ENCODE results near the gene TMED9.

TMED9 gene

GRCh38 chr5:177595991-177596774, 4.2 kb downstream of the TMED9 start:
- ATAC-seq (no peak), DNase-seq (no peak)
- H3K4me3 Mint-ChIP-seq = no peak overlapping the region
- peaks cover 47% of the 10 kb centered on the region for H3K4me1 Mint-ChIP-seq
- H3K27ac Mint-ChIP-seq = no peak overlapping the region
- peaks cover 40% of the 10 kb centered on the region for H3K36me3 Mint-ChIP-seq (ENCODE audit: low read depth)
- H3K9me3 Mint-ChIP-seq = no peaks in the 10 kb centered on the region
- H3K27me3 Mint-ChIP-seq = peaks cover 3% of the 10 kb centered on the region

GRCh38 chr5:177596775-177597238, 4.8 kb downstream of the TMED9 start:
- Mint-ChIP-seq H3K4me3 (no peak overlapping the region), H3K36me3 (ENCODE audit: low read depth) (peaks cover 40% of the 10 kb centered on the region), H3K27me3 (no peaks in the 10 kb centered on the region), H3K9me3 (no peaks in the 10 kb centered on the region), H3K27ac (no peak overlapping the region), H3K4me1 (peaks cover 45% of the 10 kb centered on the region)
- ATAC-seq (no peak), DNase-seq (no peak)

GRCh38 chr5:177598477-177598876, 6.5 kb downstream of the TMED9 start:
- DNase-seq = no peak
- H3K27me3 Mint-ChIP-seq = no peaks in the 10 kb centered on the region
- peaks cover 32% of the 10 kb centered on the region for H3K36me3 Mint-ChIP-seq (ENCODE audit: low read depth)
- H3K27ac Mint-ChIP-seq = no peak overlapping the region
- peaks cover 39% of the 10 kb centered on the region for H3K4me1 Mint-ChIP-seq
- H3K4me3 Mint-ChIP-seq = peak overlapping the region; percentile 98
- ATAC-seq = no peak
- no peaks in the 10 kb centered on the region for H3K9me3 Mint-ChIP-seq

GRCh38 chr5:177599731-177600507, 7.9 kb downstream of the TMED9 start, which contains the start of gene B4GALT7:
Gene B4GALT7 (plus strand): TSS chr5:177600132. CDS start chr5:177600211, 79 bp downstream.
- DNase-seq (peak; percentile 92), ATAC-seq (peak; percentile 87)
- Mint-ChIP-seq H3K27ac (peak within 1 kb of the TSS; percentile 95), H3K27me3 (no peaks in the 10 kb centered on the region), H3K4me1 (peaks cover 35% of the 10 kb centered on the region), H3K36me3 (ENCODE audit: low read depth) (peaks cover 20% of the 10 kb centered on the region), H3K9me3 (no peaks in the 10 kb centered on the region), H3K4me3 (peak within 1 kb of the TSS; percentile 98)

GRCh38 chr5:177600508-177601018, 8.6 kb downstream of the TMED9 start:
- peak overlapping the region; percentile 95 for H3K27ac Mint-ChIP-seq
- no peaks in the 10 kb centered on the region for H3K27me3 Mint-ChIP-seq
- DNase-seq (no peak), ATAC-seq (no peak)
- H3K4me1 Mint-ChIP-seq = peaks cover 35% of the 10 kb centered on the region
- peaks cover 18% of the 10 kb centered on the region for H3K36me3 Mint-ChIP-seq (ENCODE audit: low read depth)
- no peaks in the 10 kb centered on the region for H3K9me3 Mint-ChIP-seq
- H3K4me3 Mint-ChIP-seq = peak overlapping the region; percentile 98

DNA sequence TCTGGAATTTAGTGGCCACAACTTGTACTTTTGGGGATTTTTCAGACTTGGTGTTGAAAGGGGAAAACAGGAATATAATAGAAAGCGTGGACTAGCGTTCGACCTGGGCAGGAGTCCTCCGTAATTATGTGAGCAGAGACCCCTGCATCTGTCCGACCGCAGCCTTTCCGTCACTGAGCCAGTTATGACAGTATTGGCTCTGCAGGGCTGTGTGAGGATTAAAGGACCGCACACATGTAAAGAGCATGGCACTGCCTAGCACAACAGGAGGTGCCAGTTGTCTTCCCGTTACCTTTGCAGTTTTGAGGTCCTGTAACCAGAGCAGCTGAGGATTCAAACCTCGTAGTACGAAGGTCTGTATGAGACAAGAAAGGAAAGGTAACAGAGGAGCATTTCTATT, 9.1 kb downstream of the TMED9 start:
- Mint-ChIP-seq H3K4me1 (peaks cover 35% of the 10 kb centered on the region), H3K9me3 (no peaks in the 10 kb centered on the region), H3K4me3 (peak overlapping the region; percentile 98), H3K27me3 (no peaks in the 10 kb centered on the region), H3K27ac (peak overlapping the region; percentile 95), H3K36me3 (ENCODE audit: low read depth) (peaks cover 13% of the 10 kb centered on the region)
- ATAC-seq = no peak
- no peak for DNase-seq

- H3K27me3 Mint-ChIP-seq = no peaks in the 10 kb centered on the region
- H3K9me3 Mint-ChIP-seq = no peaks in the 10 kb centered on the region
- DNase-seq (no peak), ATAC-seq (no peak)
- peak overlapping the region; percentile 15 for H3K27ac Mint-ChIP-seq
- H3K4me1 Mint-ChIP-seq = peaks cover 32% of the 10 kb centered on the region
- H3K36me3 Mint-ChIP-seq (ENCODE audit: low read depth) = peaks cover 7% of the 10 kb centered on the region
- peak overlapping the region; percentile 98 for H3K4me3 Mint-ChIP-seq
Observed at GRCh38 chr5:177601577-177602457, 9.8 kb downstream of the TMED9 start.

DNA sequence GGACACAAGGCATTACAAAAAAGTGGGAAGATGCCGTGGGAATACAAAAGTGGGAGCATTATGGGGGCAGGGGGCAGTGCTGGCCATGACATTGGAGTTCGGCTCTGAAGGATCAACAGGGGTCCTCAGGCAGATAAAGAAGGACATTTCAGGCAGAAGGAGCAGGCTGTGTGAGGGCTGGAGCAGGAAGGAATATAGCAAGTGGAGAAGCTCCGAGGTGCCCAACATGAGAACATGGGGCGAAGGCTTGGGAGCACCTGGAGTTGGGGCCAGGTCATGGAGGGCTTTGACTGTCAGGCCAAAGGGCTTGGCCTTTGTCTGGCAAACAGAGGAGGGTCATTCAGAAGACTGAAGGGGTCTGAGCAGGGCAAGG, 10.4 kb downstream of the TMED9 start:
- ATAC-seq (no peak), DNase-seq (no peak)
- Mint-ChIP-seq H3K4me1 (peaks cover 32% of the 10 kb centered on the region), H3K36me3 (ENCODE audit: low read depth) (peaks cover 6% of the 10 kb centered on the region), H3K27ac (peak overlapping the region; percentile 15), H3K27me3 (no peaks in the 10 kb centered on the region), H3K9me3 (no peaks in the 10 kb centered on the region), H3K4me3 (no peak overlapping the region)

- Mint-ChIP-seq H3K4me1 (peaks cover 25% of the 10 kb centered on the region), H3K36me3 (ENCODE audit: low read depth) (peaks cover 3% of the 10 kb centered on the region), H3K4me3 (no peak overlapping the region), H3K9me3 (no peaks in the 10 kb centered on the region), H3K27ac (no peak overlapping the region), H3K27me3 (no peaks in the 10 kb centered on the region)
- DNase-seq (no peak), ATAC-seq (no peak)
Observed at GRCh38 chr5:177603631-177604030, 11.6 kb downstream of the TMED9 start.

DNA sequence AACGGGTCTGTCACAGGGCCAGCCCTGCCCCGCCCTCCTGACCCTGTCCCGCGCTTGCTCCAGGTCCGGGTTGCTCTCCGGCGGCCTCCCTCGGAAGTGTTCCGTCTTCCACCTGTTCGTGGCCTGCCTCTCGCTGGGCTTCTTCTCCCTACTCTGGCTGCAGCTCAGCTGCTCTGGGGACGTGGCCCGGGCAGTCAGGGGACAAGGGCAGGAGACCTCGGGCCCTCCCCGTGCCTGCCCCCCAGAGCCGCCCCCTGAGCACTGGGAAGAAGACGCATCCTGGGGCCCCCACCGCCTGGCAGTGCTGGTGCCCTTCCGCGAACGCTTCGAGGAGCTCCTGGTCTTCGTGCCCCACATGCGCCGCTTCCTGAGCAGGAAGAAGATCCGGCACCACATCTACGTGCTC, 12.1 kb downstream of the TMED9 start:
- Mint-ChIP-seq H3K4me3 (no peak overlapping the region), H3K27me3 (no peaks in the 10 kb centered on the region), H3K9me3 (no peaks in the 10 kb centered on the region), H3K36me3 (ENCODE audit: low read depth) (peaks cover 3% of the 10 kb centered on the region), H3K4me1 (peaks cover 20% of the 10 kb centered on the region), H3K27ac (no peak overlapping the region)
- ATAC-seq = no peak
- DNase-seq = no peak

DNA sequence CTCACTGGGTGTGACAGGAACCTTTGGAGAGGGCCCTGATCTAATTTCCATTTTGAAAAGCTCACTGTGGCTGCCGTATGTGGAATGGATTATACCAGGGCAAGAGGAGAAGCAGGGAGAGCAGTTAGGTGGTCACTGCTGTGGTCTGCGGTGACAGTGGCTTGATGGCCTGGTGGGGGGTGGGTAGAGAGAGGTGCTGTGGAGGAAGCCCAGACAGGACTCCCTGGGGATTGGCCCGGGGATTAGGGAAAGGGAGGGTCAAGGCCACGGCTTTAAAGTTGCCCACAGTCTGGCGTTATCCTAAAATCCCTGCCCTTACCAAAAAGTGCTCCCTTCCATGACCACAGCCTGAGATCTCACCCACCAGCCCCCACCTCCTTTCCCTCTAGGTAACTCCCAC, 12.7 kb downstream of the TMED9 start:
- Mint-ChIP-seq H3K36me3 (ENCODE audit: low read depth) (peaks cover 3% of the 10 kb centered on the region), H3K4me3 (no peak overlapping the region), H3K27me3 (no peaks in the 10 kb centered on the region), H3K27ac (no peak overlapping the region), H3K9me3 (no peaks in the 10 kb centered on the region), H3K4me1 (peaks cover 16% of the 10 kb centered on the region)
- DNase-seq = no peak
- ATAC-seq = no peak

DNA sequence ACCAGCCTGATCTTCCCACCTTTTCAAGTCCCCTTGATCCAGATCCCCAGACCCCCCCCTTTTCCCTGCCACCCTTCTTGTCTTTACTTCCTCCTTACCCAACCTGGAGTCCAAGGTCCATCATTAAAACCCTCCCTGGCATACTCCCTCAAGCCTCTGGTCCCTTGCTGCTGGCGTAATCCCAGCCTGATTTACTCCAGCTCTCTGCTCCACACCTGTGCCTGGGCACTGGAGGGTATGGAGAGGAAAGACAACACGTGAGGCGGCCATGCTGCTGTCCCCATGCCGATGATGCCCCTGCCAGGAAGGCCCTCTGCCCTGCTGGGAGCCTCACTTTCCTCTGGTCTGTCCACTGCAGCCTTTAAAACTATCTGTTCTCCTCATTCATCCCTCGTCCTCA, 13.1 kb downstream of the TMED9 start:
- no peak overlapping the region for H3K27ac Mint-ChIP-seq

DNA sequence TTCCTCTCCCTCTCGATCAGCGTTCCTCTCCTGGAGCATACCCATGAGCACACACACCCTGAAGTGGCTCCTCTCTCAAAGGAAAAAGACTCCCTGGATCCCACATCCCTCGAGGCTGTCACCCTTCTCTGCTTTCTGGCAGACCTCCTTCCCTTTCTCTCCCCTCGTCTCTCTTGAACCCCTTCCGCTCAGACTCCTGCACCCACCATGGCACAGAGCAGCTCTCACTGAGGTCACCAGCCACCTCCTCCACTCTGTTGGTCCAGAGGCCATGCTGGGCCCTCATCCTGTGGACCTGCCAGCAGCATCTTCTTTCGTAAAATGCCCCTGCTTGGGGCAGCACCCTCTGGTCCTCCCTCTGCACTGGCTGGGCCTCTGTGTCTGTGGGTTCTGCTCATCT, 13.7 kb downstream of the TMED9 start:
- Mint-ChIP-seq H3K27me3 (no peaks in the 10 kb centered on the region), H3K36me3 (ENCODE audit: low read depth) (no peaks in the 10 kb centered on the region), H3K9me3 (no peaks in the 10 kb centered on the region), H3K4me3 (no peak overlapping the region), H3K27ac (no peak overlapping the region), H3K4me1 (peaks cover 12% of the 10 kb centered on the region)
- DNase-seq (no peak), ATAC-seq (no peak)

More for the DNA sequence above, 13.1 kb downstream of the TMED9 start:
- DNase-seq (no peak), ATAC-seq (no peak)
- Mint-ChIP-seq H3K27me3 (no peaks in the 10 kb centered on the region), H3K4me3 (no peak overlapping the region), H3K9me3 (no peaks in the 10 kb centered on the region), H3K4me1 (peaks cover 16% of the 10 kb centered on the region), H3K36me3 (ENCODE audit: low read depth) (peaks cover 3% of the 10 kb centered on the region)
